ENCODE results near the gene LAIR1. TPM values are rescaled to one million over a fixed set of nuclear protein-coding genes. Genes with fewer than 3 reads are reported as not detected.

LAIR1 gene
- total RNA-seq, 1 experiment from 2014 or later, result not detected

DNA sequence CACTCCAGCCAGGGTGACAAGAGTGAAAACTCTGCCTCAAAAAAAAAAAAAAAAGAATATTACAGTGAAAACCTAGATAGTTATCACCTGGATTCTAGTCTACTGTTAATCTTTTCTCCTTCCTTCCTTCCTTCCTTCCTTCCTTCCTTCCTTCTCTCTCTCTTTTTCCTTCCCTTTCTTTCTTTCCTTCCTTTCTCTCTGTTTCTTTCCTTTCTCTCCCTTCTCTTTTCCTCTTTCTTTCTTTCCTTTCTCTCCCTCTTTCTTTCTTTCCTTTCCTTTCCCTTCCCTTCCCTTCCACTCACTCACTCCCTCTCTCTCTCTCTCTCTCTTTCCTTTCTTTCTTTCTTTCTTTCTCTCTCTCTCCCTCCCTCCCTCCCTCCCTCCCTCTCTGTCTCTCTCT is 40.9 kb upstream of the LAIR1 start:
- Histone ChIP-seq H3F3A (ENCODE audit: insufficient read depth, low read depth) (peaks cover 4% of the 10 kb centered on the region; the same call in 1 of the 2 replicates), H3K27me3 (ENCODE audit: insufficient read depth, low read depth) (peaks cover 27% of the 10 kb centered on the region), H3K27ac (no peak overlapping the region), H3K4me2 (no peak overlapping the region), H3K36me3 (ENCODE audit: low read depth) (no peaks in the 10 kb centered on the region), H3K4me3 (no peak overlapping the region), H3K79me2 (ENCODE audit: low read depth) (no peaks in the 10 kb centered on the region), H2AFZ (no peak overlapping the region), H3K9me2 (ENCODE audit: insufficient read depth) (no peaks in the 10 kb centered on the region), H3K9me3 (ENCODE audit: insufficient read depth, low read depth) (no peaks in the 10 kb centered on the region), H4K20me1 (ENCODE audit: insufficient read depth) (no peaks in the 10 kb centered on the region), H3K4me1 (replicated peaks; ENCODE audit: insufficient read depth) (no peaks in the 10 kb centered on the region)
- intact Hi-C loops (cut with micrococcal nuclease; ENCODE audit: unreplicated experiment), result no loop called here
- DNase-seq, result no peak
- BruUV-seq (replicated peaks), result no TSS peak
- CTCF ChIA-PET, result no interaction called here
- POLR2A ChIA-PET (ENCODE audit: unreplicated experiment), result no interaction called here
- TF ChIP-seq, protein P1, sequence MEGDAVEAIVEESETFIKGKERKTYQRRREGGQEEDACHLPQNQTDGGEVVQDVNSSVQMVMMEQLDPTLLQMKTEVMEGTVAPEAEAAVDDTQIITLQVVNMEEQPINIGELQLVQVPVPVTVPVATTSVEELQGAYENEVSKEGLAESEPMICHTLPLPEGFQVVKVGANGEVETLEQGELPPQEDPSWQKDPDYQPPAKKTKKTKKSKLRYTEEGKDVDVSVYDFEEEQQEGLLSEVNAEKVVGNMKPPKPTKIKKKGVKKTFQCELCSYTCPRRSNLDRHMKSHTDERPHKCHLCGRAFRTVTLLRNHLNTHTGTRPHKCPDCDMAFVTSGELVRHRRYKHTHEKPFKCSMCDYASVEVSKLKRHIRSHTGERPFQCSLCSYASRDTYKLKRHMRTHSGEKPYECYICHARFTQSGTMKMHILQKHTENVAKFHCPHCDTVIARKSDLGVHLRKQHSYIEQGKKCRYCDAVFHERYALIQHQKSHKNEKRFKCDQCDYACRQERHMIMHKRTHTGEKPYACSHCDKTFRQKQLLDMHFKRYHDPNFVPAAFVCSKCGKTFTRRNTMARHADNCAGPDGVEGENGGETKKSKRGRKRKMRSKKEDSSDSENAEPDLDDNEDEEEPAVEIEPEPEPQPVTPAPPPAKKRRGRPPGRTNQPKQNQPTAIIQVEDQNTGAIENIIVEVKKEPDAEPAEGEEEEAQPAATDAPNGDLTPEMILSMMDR (conservative IDR thresholded peaks at IDR 0.05), result no peak
- no peak for TF ChIP-seq EZH2 (IDR thresholded peaks at IDR 0.05; ENCODE audit: low read depth)

DNA sequence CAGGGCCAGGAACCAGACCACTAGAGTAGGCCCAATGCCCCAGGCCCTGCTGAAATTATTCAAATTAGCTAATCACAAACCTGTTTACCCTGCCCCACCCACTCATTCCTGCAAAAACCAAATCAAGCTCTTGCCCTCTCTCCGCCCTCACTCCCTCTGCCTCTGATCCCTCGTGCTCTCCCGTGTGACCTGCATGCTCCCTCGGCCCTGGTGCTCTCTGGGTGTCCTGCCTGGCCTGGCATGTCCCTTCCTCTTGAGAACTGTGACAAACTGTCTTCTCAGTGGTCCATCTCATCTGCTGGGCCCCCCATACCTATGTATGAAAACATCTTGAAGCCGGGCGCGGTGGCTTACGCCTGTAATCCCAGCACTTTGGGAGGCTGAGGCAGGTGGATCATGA is 38.3 kb upstream of the LAIR1 start:
- CTCF ChIA-PET, result no interaction called here
- Histone ChIP-seq H3K4me3 (no peak overlapping the region), H3K4me1 (replicated peaks; ENCODE audit: insufficient read depth) (peaks cover 12% of the 10 kb centered on the region), H3K4me2 (no peak overlapping the region), H3K9me3 (ENCODE audit: insufficient read depth, low read depth) (no peaks in the 10 kb centered on the region), H3F3A (ENCODE audit: insufficient read depth, low read depth) (peaks cover 8% of the 10 kb centered on the region; the same call in 1 of the 2 replicates), H3K9me2 (ENCODE audit: insufficient read depth) (no peaks in the 10 kb centered on the region), H2AFZ (no peak overlapping the region), H4K20me1 (ENCODE audit: insufficient read depth) (no peaks in the 10 kb centered on the region), H3K27me3 (ENCODE audit: insufficient read depth, low read depth) (peaks cover 8% of the 10 kb centered on the region; the same call in 1 of the 2 replicates), H3K36me3 (ENCODE audit: low read depth) (no peaks in the 10 kb centered on the region), H3K79me2 (ENCODE audit: low read depth) (no peaks in the 10 kb centered on the region), H3K27ac (no peak overlapping the region)
- intact Hi-C loops (cut with micrococcal nuclease; ENCODE audit: unreplicated experiment), result no loop called here
- DNase-seq, result no peak
- TF ChIP-seq EZH2 (IDR thresholded peaks at IDR 0.05; ENCODE audit: low read depth), result no peak
- TF ChIP-seq, protein P1 (conservative IDR thresholded peaks at IDR 0.05), result no peak
- no TSS peak for BruUV-seq (replicated peaks)
- POLR2A ChIA-PET (ENCODE audit: unreplicated experiment), result interaction anchor here (0.6 kb wide), 1 partner anchor 676 kb away, joined by 3 read pairs; no protein-coding TSS in a partner anchor

DNA sequence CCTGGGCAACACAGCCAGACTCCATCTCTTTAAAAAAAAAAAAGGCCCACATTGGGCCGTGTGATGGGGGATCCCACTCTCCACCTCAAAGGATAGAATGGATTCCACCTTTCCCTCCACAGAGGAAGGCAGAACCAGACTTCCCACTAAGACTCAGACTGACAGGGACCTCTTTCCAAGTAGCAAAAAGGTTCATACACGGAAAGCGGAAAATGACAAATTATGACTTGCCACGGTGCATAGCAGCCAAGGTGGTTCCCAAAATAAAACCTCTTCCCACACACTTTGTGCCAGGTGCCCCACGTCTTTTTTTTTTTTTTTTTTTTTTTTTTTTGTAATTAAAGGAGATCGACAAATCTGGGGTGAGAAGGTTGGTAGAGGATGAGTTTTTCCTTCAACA is 36.2 kb upstream of the LAIR1 start:
- no peak for DNase-seq
- Histone ChIP-seq H3F3A (ENCODE audit: insufficient read depth, low read depth) (peaks cover 7% of the 10 kb centered on the region; the same call in 1 of the 2 replicates), H3K4me2 (no peak overlapping the region), H3K27ac (no peak overlapping the region), H3K4me3 (no peak overlapping the region), H3K36me3 (ENCODE audit: low read depth) (no peaks in the 10 kb centered on the region), H3K79me2 (ENCODE audit: low read depth) (no peaks in the 10 kb centered on the region), H4K20me1 (ENCODE audit: insufficient read depth) (no peaks in the 10 kb centered on the region), H3K9me2 (ENCODE audit: insufficient read depth) (no peaks in the 10 kb centered on the region), H3K4me1 (replicated peaks; ENCODE audit: insufficient read depth) (peaks cover 12% of the 10 kb centered on the region), H3K27me3 (ENCODE audit: insufficient read depth, low read depth) (0 out of 2 replicates have a peak, but pooled peaks cover 1% of the 10 kb centered on the region), H2AFZ (no peak overlapping the region), H3K9me3 (ENCODE audit: insufficient read depth, low read depth) (no peaks in the 10 kb centered on the region)
- no peak for TF ChIP-seq EZH2 (IDR thresholded peaks at IDR 0.05; ENCODE audit: low read depth)
- TF ChIP-seq, protein P1 (conservative IDR thresholded peaks at IDR 0.05), result no peak
- POLR2A ChIA-PET (ENCODE audit: unreplicated experiment), result no interaction called here
- BruUV-seq (replicated peaks), result no TSS peak
- intact Hi-C loops (cut with micrococcal nuclease; ENCODE audit: unreplicated experiment), result no loop called here
- CTCF ChIA-PET, result no interaction called here

Measured in PC-9 (cell line).